H4 (cell line): ENCODE results near the gene GREB1. TPM values are rescaled to one million over a fixed set of nuclear protein-coding genes. Genes with fewer than 3 reads are reported as not detected.

Experiments used
- DNase-seq: peaks from one replicate; pipeline ENCODE4 v3.0.0-alpha.2; 2015; ENCODE audit warnings: low spot score
- total RNA-seq: library from RNA; depleted of rRNA; stranded (reverse); fragments of >200 nt; shearing (Covaris generic); gene quantifications from 2 replicates; pipeline ENCODE4 v1.2.3, GENCODE V29; 2014

Gene GREB1
- total RNA-seq, 1 experiment from 2014 or later = 6.6 TPM

DNA sequence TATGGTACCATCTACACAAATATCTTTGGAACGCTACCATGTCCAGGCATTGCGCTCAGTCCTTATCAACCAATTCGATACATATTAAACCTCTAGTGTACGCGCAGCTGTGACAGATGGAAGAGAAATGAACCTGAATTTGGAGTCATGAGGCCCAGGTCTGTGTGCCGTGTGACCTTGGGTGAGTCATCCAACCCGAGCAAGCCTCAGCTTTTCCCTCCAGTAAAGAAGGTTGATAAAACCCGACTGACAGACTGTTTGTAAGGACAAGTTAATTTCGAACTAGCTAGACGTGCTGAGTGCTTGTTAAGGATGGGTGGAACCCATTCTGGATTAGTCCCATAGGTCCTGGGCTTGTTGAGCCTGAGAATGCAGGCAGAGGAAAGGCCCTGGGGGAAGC, 28.2 kb downstream of the GREB1 start:
- no peak for DNase-seq

DNA sequence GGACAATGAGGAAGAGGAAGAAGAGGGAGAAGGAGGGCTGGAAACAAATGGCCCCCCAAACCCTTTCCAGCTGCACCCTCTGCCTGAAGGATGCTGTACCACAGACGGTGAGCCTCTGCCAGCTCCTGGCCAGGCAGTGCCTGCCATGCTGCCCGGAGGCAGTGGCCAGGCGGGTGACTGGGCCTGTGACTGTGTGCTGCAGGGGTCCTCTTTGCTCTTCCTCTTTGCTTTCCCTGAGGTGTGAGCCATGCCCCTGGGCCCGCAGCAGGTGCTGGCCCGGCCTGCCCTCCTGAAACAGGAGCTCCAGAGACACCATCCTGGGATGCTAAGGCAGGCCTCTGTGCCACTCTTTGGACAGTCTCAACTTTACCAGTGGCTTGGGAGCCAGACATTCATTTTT, 28.6 kb downstream of the GREB1 start:
- DNase-seq = no peak

DNA sequence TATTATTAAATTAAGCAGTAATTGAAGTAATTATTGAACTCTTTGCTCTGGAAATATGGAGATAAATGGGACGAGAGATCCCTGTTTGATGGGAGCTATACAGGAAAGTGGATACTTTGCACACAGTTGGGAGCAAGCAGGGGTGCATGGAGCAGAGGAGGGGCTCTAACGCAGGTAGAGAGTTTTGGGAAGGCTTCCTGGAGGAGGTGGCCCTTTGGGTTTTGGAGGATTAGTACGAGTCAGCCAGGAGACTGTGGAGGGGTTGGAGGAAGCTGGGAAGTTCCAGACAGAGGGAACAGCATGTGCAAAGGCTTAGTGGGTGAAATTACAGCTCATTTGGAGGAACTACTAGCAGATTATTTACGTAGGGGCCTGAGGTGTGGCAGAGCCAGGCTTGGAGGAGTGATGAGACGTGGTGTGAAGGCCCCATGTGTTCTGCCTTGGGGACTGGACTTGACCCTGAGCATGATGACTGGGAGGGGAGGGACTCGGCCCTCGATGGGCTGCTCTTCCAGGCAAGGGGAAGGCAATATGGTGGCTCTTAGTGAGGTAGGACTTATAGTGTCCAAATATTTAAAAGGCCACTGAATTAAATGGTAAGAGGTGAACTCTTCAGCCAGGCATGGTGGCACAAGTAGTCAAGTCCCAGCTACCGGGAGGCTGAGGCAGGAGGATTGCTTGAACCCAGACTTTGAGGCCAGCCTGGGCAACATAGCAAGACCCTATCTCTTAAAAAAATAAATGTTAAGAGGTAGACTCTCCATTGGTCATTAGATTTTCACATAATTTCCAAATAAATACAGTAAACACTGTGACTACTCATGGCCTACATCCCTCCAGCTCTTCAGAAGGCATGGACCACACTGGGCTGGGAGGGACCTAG, 30.2 kb downstream of the GREB1 start:
- DNase-seq = no peak

DNA sequence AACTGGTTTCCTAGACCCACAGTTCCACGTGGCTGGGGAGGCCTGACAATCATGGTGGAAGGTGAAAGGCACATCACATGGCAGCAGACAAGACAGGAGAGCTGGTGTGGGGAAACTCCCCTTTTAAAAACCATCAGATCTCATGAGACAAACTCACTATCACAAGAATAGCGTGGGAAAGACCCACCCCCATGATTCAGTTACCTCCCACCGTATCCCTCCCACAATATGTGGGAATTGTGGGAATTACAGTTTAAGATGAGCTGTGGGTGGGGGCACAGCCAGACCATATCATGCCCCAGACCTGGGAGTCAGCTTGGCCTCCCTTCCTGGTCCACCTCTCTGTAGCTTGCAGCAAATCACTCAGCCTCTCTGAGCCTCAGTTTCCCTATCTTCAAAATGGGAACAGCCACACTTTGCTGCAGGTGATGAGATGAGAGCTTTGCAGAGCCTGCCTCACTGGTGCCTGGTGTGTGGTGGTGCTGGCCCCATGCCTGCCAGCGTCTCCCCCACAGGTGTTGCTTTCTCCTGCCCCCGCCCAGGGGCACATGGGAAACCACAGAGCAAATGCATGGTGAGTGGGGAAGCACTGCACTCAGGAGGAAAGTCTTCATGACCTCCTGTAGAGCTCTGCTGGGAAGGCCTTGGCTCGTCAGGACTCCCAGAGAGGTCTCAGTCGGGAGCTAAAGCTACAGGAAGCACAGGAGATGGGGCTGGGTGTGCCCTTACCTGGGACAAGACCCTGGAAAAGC, 31.1 kb downstream of the GREB1 start:
- DNase-seq = no peak

DNA sequence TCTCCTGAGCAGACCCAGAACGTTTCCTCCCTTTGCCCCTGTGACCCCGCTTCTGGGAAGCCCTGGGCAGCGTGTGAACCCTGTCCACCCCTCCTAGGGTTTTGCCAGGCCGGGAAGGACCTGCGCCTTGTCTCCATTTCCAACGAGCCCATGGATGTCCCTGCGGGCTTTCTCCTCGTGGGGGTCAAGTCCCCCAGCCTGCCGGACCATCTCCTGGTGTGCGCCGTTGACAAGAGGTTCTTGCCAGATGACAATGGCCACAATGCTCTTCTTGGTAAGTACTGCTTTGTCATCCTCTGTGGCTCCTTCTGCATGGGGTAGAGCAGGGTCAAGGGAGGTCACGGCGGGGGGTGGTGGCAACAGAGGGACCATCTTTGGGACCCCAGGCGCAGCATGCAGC, 32.5 kb downstream of the GREB1 start:
- no peak for DNase-seq

DNA sequence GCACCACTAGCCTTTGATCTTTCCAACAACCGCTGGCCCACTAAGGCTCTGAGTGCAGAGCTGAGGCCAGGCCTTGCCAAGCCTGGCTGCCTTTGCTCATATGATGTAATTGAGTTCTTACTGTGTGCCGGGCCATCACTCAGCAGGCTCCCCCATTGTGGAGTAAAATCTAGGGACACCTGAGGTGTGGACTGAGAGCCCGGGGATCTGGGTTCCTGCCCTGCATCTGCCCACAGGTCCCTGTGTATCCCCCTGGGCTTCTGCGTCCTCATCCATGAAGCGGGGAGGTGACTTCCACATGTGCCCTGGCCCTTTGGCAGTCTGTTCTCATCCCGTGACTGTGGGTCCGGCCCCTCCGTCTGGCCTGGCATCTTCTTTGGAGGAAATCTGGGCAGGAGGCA, 33.8 kb downstream of the GREB1 start:
- DNase-seq = no peak

DNA sequence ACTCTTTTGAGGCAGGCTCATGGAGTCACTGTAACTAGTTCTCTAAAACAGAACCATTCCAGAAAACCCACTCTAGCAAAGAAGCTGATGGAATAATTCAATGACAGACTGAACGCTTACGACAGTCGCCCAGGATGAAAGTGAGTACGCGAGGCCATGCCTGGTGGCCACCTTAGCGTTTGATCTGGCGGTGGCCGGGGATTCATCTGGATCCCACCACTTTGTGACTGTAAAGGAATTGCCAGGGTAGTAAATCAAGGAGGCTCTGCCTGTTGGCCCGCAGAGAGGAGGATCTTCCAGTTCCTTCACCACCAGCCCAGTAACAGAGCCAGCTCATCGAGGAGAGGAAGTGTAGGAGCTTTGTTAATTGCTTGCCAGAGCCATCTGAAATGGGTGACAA, 34.6 kb downstream of the GREB1 start:
- DNase-seq = no peak

DNA sequence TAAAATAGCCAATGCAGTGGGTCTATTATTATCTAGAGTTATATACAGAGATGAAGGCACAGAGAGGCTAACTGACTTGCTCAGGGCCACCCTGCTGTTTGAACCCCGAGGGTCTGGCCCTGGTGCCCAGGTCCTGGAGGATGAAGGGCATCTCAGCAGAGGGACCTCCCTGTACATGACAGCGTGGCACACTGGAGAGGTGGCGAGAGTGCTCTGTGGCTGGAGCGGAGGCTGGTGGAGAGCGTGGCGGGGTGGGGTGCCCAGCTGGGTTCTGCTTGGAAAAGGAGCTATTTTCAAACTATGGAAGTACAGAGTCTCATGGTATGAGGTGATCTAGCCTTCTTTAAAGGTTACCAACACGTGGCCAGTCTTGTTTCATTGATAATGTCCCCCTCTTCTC, 35.8 kb downstream of the GREB1 start:
- DNase-seq = no peak

DNA sequence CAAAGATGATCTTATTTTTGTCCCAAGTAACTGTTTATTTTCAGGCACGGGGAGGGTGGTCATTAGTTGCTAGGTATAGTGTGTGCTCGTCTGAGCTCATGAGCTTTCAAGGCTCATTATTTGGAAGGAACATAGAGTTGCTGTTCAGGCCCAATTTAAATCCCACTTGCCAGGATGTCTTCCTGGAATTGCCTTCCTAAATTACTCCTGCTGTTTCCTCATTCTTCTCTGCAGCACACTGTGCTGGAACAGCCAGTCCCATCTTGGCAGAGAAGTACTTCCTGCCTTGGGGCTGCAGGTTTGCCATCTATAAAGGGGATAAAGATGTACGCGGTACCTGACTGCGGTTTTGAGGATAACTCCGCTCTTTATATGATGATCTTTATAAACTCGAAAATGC, 37.3 kb downstream of the GREB1 start:
- DNase-seq = no peak

DNA sequence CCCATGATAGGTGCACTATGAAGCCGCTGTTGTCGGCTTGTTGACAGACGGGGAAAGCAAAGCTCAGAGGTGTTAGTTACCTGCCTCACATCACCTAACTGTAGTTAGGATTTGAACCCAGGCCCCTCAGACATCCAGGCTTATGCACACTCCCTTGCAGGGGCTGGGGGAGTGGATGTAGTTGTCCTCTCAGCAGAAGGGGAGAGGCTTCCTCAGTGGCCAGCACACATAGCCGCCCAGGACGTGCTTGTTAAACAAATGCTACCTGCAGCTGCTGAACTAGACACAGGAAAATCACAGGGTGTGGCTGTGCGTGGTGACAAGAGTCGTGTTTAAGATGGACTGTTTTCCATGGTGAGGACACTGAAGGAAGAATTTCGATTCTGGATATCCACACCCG, 39.2 kb downstream of the GREB1 start:
- no peak for DNase-seq

DNA sequence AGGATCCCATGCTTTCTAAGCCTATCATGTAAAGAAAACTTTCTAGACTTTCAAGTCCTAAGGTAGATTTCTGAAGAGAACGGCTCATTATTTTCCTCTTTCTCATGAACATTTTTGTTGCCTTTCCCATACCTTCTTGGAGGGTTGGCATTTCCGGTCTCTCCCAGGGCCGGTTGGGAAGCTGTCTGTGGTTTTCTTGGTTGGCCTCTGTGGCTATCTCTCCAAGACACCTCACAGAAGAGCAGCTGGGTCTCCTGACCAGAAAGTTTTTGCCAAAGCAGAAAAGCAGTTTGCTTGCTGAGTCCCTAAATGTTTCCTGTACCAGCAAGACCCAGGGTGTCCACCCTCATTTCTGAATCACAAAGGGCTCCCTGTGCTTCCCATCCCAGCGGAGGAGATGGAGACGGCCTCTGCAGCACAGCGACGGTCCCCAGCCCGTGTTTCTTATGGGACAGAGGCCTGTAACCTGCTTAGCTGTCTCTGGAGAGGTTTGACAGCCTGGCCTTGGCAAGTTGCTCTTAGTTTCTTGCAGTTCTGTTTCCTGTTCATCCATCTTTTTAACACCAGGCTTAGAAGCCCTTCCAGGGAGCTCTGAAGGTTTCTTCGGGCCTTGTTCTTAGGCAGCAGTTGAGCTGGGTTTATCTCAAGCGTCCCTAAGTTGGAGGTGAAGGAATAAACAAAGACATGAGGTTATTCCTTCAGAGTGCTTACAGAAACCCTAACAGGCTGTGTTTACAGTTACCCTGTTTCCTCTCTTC, 39.8 kb downstream of the GREB1 start:
- DNase-seq = peak; percentile 17

DNA sequence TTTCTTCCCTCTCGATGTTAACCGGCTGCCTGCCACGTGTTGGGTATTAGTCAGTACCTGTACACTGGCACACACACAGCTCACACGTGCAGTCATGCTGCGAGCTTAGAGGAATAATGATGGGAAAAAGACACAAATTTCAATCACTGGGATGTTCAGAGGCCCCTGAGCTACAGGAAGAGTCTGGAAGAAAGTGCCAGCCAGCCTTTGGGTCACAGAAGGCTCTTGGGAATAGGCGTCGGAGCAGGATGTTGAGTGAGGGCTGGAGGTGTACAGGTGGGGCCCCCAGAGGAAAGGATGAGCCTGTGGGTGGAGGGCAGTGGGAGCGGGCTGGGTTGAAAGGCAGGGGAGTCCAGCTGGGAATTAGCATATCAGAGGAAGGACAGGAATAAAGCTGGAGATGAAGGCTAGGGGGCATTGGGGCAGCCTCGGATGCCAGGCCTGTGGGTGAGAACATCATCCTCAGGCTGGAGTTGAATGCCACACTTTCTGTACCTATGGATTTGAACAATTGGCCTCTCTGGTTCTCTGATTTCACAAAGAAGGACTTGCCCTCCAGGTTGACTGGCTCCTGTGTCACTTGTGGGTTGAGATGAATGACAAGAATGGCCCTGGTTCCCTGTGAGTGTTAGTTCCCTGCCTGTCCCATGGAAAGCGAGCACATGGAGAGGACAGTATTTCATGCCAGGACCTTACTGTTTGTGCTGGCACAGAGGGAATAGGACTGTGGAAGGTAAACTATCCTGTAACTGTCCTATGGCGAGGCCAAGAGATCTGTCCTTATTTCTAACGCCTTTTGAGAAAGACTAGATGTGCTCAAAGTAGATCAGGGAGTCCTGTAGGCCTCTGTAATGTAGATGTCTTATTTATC, 40.6 kb downstream of the GREB1 start:
- peak; percentile 27 for DNase-seq

DNA sequence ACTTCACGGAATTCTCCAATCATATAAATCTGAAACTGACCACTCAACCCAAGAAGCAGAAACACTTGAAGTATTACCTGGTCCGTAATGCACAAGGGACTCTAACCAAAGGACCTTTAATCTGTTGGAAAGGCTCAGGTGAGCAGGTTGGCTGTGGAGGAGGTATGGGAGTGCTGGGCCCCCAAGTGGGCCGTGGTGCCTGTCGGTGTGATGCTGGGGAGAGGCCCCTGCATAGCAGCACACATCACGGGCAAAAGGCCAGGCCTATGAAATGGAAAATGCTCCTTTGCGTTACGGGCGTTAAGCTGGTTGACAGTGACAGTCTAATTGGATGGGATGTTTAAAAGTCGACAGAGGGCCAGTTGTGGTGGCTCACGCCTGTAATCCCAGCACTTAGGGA, 42.6 kb downstream of the GREB1 start:
- no peak for DNase-seq

DNA sequence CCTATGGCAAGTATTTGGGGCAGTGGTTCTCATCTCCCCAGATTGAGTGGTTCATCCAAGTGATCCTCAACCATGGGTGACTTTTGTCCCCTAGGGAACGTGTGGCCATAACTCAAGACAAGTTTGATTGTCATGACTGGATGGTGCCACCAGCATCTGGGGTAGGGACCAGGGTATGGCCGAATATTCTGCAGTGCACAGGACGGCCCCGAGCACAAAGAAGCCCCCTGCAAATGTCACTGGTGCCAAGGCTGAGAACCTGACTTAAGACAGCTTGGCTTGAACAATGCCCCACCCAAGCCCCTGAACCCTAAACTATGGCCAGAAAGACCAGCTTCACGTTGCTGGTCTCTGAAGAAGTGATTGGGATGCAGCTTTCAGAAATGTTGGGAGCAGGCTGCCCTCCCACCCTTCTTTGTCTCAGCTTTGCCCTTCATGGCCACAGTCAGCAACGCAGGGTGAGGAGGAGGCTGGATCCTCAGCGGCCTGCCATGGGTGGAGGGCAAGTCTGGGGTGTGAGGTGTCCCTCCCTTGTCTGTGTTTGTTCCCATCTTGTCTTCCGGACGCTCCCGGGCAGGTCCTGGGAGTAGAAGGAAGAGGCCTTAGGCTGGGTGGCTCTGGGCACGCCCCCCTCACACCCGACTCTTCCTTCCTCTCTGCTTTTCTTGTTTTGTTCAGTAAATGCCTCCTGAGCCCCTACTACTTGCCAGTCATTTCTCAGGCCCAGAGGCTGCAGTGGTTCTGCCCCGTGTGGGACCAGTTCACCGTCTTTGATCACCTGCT, 43.4 kb downstream of the GREB1 start:
- no peak for DNase-seq

DNA sequence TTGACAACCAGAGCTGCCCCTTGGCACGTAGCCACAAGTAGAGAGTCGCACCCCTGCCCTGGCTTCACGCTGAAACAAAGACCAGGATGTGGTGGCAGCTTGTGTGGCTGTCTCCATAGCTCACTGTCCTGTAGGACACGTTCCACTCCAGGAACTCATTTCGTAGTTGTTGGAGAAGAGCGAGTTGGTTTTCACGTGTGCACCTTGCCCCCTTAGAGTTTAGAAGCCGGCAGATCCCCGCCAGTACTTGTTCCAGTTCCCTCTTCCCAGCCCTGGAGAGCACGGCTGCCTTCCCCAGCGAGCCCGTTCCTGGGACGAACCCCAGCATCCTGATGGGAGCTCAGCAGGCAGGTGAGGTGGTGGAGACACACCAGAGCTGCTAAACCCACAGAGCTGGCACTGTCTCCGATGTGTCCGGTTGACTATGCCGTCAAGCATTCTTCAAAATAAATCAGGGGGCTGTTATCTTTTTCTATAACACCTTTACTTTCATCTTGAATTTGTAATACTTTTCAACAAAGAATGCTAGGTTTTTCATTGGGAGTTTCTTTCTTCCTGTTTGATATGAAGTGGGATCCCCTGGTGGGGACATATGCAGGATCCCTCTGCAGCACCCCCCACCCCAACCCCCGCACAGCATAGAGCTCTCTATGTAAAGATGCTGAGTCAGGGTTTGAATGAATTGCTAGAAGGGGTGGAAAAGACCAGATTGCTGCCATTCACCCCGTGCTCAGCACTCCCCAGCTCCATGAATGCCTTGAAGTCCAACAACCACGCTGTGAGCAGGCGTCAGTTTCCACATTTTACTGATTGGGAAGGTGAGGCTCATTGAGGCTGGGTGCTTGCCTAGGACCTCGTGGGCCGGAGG, 44.5 kb downstream of the GREB1 start:
- no peak for DNase-seq

DNA sequence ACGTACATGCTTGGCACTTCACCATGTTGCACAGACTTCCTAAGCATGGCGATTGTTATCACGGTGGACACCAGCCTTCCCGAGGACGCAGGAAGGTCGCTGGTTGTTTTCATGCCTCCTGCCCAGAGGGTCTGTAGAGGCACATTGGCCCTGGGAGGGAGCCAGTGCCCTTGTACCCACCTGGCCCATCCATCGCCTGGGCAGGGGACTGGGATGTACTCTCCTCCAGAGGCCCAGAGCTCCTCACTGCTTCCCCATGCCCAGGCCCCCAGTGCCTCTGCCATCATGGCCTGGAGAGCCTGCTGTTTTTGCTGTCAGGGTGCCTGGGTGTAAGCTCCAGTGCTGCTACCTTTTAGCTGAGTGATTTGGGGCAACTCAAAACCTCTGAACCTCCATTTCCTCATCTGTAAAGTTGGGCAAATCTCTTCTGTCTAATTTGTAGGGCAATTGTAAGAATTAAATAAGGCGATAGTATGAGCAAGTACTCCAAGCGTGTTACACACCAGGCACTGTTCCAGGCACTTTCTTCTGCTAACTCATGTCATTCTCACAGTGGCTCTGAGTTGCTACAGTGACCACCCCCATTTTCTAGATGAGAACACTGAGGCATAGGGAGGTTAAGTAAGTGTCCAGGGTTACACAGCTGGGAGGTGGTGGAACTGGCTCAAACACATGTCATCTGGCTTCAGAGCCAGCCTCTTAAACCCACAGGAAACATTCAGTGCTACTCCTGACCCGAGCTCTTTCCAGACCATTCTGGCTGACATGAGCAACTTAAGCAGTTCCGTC, 45.3 kb downstream of the GREB1 start:
- no peak for DNase-seq

DNA sequence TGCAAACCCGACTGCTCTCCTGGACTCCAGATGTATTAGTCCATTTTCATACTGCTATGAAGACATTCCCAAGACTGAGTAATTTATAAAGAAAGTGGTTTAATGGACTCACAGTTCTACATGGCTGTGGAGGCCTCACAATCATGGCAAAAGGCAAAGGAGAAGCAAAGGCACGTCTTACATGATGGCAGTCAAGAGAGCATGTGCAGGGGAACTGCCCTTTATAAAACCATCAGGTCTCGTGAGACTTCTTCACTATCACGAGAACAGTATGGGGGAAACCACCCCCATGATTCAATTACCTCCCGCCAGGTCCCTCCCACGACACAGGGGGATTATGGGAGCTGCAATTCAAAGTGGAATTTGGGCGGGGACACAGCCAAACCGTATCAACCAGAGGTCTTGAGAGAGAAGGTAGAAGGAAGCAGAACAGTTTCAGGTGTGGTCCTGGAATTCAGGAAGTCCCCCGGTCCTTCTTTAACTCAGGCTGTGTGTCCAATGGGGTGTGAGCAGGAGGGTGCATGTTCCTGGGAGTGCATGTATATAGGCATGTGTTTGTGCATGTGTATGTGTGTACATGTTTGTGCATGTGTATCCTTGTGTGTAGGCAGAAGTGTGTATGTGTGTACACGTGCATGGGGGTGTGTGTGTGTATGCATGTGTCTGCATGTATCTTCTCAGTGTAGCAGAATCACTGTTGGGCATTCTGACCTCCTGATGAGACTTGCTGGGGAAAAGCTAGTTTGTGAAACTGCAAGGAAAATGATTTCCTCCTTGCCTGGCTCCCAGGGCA, 46.2 kb downstream of the GREB1 start:
- no peak for DNase-seq

DNA sequence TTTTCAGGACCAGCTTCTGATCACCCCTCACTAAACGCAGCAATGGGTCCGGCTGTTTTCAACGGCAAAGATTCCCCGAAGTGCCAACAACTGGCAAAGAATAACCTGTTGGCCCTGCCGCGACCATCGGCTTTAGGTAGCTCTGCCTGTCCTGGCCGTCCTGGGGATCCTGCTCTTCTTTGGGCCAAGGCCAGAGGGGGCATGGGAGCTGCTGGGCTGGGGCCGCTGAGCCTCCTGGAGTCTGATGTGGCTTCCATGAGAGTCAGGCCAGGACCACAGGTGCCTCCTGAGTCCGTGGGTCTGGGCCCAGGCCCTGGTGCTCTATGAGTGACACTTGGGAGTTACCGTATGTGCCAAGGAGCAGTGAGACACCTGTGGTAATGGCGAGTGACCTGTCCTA, 46.9 kb downstream of the GREB1 start:
- DNase-seq = no peak
